ENCODE data around the gene VPS36. TPM values are rescaled to one million over a fixed set of nuclear protein-coding genes. Genes with fewer than 3 reads are reported as not detected.

VPS36 gene
- total and polyA plus RNA-seq, 9 of the 15 experiments (the other 6 are each of a cell fraction or from before 2014, with no cell fraction given): 8.4 to 30.6 (median 23.7) TPM

DNA sequence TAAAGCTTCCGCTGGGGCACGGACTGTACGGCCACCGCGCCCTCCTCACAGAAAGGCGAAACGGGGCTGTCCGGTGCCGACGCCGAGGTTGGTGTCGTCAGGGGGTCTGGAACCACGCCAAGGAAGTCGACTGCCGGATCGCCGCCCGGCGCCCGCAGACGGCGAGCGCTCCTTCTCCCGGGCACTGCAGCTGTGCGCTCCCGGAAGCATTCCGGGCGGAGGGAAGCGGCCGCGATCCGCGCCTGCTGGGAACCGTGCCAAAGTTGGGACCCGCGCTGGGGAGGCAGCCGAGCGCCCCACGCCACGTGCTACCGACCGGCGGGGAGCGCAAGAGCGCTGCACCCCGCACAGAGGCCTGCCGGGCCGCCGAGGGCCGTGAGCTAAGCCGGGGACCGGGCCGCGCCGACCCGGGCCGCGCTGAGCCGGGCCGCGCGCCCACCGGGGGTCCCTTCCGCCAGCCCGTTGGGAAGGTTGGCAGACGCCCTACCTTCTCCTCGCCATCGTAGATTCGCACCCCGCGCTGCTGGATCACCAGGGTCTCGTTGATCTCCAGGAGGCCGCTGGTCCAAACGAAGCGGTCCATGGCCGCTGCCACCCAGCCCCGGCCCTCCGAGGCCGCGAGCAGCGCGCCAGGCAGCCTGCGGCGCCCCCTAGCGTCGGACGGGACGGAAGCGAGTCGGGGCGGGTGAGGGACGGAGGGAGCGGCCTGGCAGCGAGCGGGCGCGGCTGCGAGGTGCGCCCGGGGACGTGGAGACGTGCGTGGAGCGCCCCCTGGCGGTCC lies at the start of gene VPS36 (continued):
- TF ChIP-seq POU5F1 (IDR thresholded peaks at IDR 0.05; ENCODE audit: borderline replicate concordance, low read depth, low read length, partially characterized antibody) (no peak), HMGN3 (IDR thresholded peaks at IDR 0.05; ENCODE audit: borderline replicate concordance, extremely low read depth, insufficient read length, low read depth, low read length) (peak; percentile 59), POLR2A (conservative IDR thresholded peaks at IDR 0.05) (peak; percentile 81), BRD9 (IDR thresholded peaks at IDR 0.05; ENCODE audit: low read depth, partially characterized antibody) (no peak), ZNF561 (CRISPR knock-in tag; conservative IDR thresholded peaks at IDR 0.05) (no peak), CCAR2 (IDR thresholded peaks at IDR 0.05; ENCODE audit: low read depth, low read length) (no peak), ZBTB34 (CRISPR knock-in tag; IDR thresholded peaks at IDR 0.05) (no peak), KLF1 (tag; IDR thresholded peaks at IDR 0.05) (peak; percentile 61; the same call in 1 of the 2 replicates), FOXP1 (CRISPR knock-in tag; IDR thresholded peaks at IDR 0.05) (no peak), CREB1 (IDR thresholded peaks at IDR 0.05) (peak; percentile 41; the same call in 1 of the 2 replicates), CREB1 (CRISPR knock-in tag; IDR thresholded peaks at IDR 0.05) (peak; percentile 63; the same call in 1 of the 2 replicates), SMAD3 (CRISPR knock-in tag; conservative IDR thresholded peaks at IDR 0.05) (no peak), SRF (CRISPR knock-in tag; IDR thresholded peaks at IDR 0.05) (no peak), E2F8 (IDR thresholded peaks at IDR 0.05; ENCODE audit: low read depth, partially characterized antibody) (no peak), KDM5B (IDR thresholded peaks at IDR 0.05; ENCODE audit: insufficient replicate concordance, low read depth, low read length) (peak; percentile 84), SRSF7 (optimal IDR thresholded peaks at IDR 0.05; ENCODE audit: low read depth, low read length) (no peak), FOXJ2 (tag; IDR thresholded peaks at IDR 0.05) (no peak), NCOA2 (IDR thresholded peaks at IDR 0.05; ENCODE audit: partially characterized antibody in 2 of 2) (no peak), ZNF212 (CRISPR knock-in tag; IDR thresholded peaks at IDR 0.05) (no peak)
- TF ChIP-seq, protein P1, sequence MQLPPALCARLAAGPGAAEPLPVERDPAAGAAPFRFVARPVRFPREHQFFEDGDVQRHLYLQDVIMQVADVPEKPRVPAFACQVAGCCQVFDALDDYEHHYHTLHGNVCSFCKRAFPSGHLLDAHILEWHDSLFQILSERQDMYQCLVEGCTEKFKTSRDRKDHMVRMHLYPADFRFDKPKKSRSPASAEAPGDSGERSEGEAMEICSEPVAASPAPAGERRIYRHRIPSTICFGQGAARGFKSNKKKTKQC (CRISPR knock-in tag; IDR thresholded peaks at IDR 0.05): no peak
